Measurements from ENCODE around the gene RNU7-1.
A peak's percentile ranks its signal among the peaks of the same experiment; 100 is the strongest.

GRCh38 chr12:6961278-6961694, 17.7 kb downstream of the RNU7-1 start:
- TF ChIP-seq SRF (IDR thresholded peaks at IDR 0.05; ENCODE audit: low read depth in 2 of 2, low read length in 2 of 2) (no peak), NR2C2 (IDR thresholded peaks at IDR 0.05; ENCODE audit: borderline replicate concordance, control insufficient read depth, insufficient read length, low read depth) (no peak), ZNF274 (IDR thresholded peaks at IDR 0.05; ENCODE audit: insufficient read depth, insufficient read length) (no peak), ZNF217 (IDR thresholded peaks at IDR 0.05) (no peak), CTCF (IDR thresholded peaks at IDR 0.05 in 2 of 3, conservative IDR thresholded peaks at IDR 0.05 in 1 of 3; ENCODE audit: control insufficient read depth in 2 of 3, extremely low read depth in 1 of 3, insufficient read depth in 1 of 3, low read depth in 3 of 3, low read length in 3 of 3) (no peak), KAT2A (conservative IDR thresholded peaks at IDR 0.05; ENCODE audit: control insufficient read depth, low read depth, low read length) (no peak), POLR2A (IDR thresholded peaks at IDR 0.05; ENCODE audit: low read depth, low read length) (no peak), TCF7 (IDR thresholded peaks at IDR 0.05; ENCODE audit: borderline replicate concordance) (no peak), SIN3A (IDR thresholded peaks at IDR 0.05; ENCODE audit: low read depth, low read length) (no peak), NR2F1 (conservative IDR thresholded peaks at IDR 0.05) (peak; percentile 51), PKNOX1 (IDR thresholded peaks at IDR 0.05) (peak; percentile 67; the same call in 1 of the 2 replicates)

Data from GM12878 (cell line).